Neural progenitor cell (in vitro differentiated cells): ENCODE results near the gene TTLL12. TPM values are rescaled to one million over a fixed set of nuclear protein-coding genes. Genes with fewer than 3 reads are reported as not detected.

Source experiments
- DNase-seq: peaks from one replicate; pipeline ENCODE4 v3.0.0-alpha.2; 2016; ENCODE audit warnings: low spot score
- H2AFZ ChIP-seq: fragments of 200-600 bp; sonication (generic); replicated peaks from 2 replicates; pipeline ENCODE4 v1.6.1; 2016; ENCODE audit warnings: antibody characterized with exemption
- H3F3A ChIP-seq: fragments of 200-600 bp; sonication (generic); 2 replicates; pipeline ENCODE4 v1.6.1; 2016; ENCODE audit warnings: antibody characterized with exemption, low read depth
- H3K27ac ChIP-seq: fragments of 200-600 bp; sonication (generic); 2 replicates; pipeline ENCODE4 v1.5.1; 2016; ENCODE audit warnings: mild to moderate bottlenecking
- H3K27me3 ChIP-seq: fragments of 200-600 bp; sonication (generic); 2 replicates; pipeline ENCODE4 v1.6.1; 2016; ENCODE audit warnings: mild to moderate bottlenecking, moderate library complexity
- H3K36me3 ChIP-seq: fragments of 200-600 bp; sonication (generic); 2 replicates; pipeline ENCODE4 v1.5.1; 2016
- H3K4me1 ChIP-seq: fragments of 200-600 bp; sonication (generic); 2 replicates; pipeline ENCODE4 v1.6.1; 2016; ENCODE audit warnings: mixed run types
- H3K4me2 ChIP-seq: fragments of 200-600 bp; sonication (generic); 2 replicates; pipeline ENCODE4 v1.6.1; 2016
- H3K4me3 ChIP-seq: fragments of 200-600 bp; sonication (generic); 2 replicates; pipeline ENCODE4 v1.5.1; 2016
- H3K79me2 ChIP-seq: fragments of 200-600 bp; sonication (generic); 2 replicates; pipeline ENCODE4 v1.6.1; 2016; ENCODE audit warnings: low read depth
- H3K9ac ChIP-seq: fragments of 200-600 bp; sonication (generic); 2 replicates; pipeline ENCODE4 v1.6.1; 2016
- H3K9me3 ChIP-seq: fragments of 200-600 bp; sonication (generic); 2 replicates; pipeline ENCODE4 v1.5.1; 2016; ENCODE audit warnings: low read depth
- H4K20me1 ChIP-seq: fragments of 200-600 bp; sonication (generic); 2 replicates; pipeline ENCODE4 v1.6.1; 2016; ENCODE audit warnings: low read depth
- H3K27ac Mint-ChIP-seq: 3 replicates; pipeline ENCODE4 v1.8.0; 2021; ENCODE audit warnings: mixed read lengths
- H3K27me3 Mint-ChIP-seq: 2 replicates; pipeline ENCODE4 v1.8.0; 2022; ENCODE audit warnings: low read depth, mild to moderate bottlenecking, inconsistent platforms, moderate library complexity, mixed read lengths; ENCODE audit not compliant: insufficient read depth
- H3K36me3 Mint-ChIP-seq: 3 replicates; pipeline ENCODE4 v1.8.0; 2021; ENCODE audit warnings: mixed read lengths
- H3K4me1 Mint-ChIP-seq: 3 replicates; pipeline ENCODE4 v1.8.0; 2021; ENCODE audit warnings: mixed read lengths
- H3K4me3 Mint-ChIP-seq: 3 replicates; pipeline ENCODE4 v1.8.0; 2021; ENCODE audit warnings: mild to moderate bottlenecking, moderate library complexity, mixed read lengths
- H3K9me3 Mint-ChIP-seq: 3 replicates; pipeline ENCODE4 v1.8.0; 2020; ENCODE audit warnings: mixed read lengths
- CTCF ChIP-seq: fragments of 200-600 bp; sonication (generic); IDR thresholded peaks from 2 replicates; pipeline ENCODE4 v1.5.1; 2017; ENCODE audit warnings: antibody characterized with exemption, mild to moderate bottlenecking
- EZH2 ChIP-seq: fragments of 200-600 bp; sonication (generic); IDR thresholded peaks from 2 replicates; pipeline ENCODE4 v1.6.1; 2017; ENCODE audit warnings: antibody characterized with exemption, mild to moderate bottlenecking, moderate library complexity
- EZH2phosphoT487 ChIP-seq: fragments of 200-600 bp; sonication (generic); IDR thresholded peaks from 2 replicates; pipeline ENCODE4 v1.6.1; 2017; ENCODE audit warnings: antibody characterized with exemption
- total RNA-seq: library from RNA; depleted of rRNA; stranded (reverse); fragments of >200 nt; gene quantifications from 2 replicates; pipeline ENCODE4 v1.2.3, GENCODE V29; 2015; ENCODE audit warnings: low replicate concordance

Gene TTLL12
- total RNA-seq, 1 donor from 2014 or later: 27.8 TPM

- no peak for DNase-seq
- peaks cover 15% of the 10 kb centered on the region for H3K4me1 ChIP-seq
- Mint-ChIP-seq H3K4me3 (no peak overlapping the region), H3K27ac (no peak overlapping the region), H3K27me3 (peaks cover 2% of the 10 kb centered on the region), H3K9me3 (no peaks in the 10 kb centered on the region), H3K4me1 (peaks cover 16% of the 10 kb centered on the region), H3K36me3 (peaks cover 4% of the 10 kb centered on the region)
- no peak overlapping the region for H3K27ac ChIP-seq
- no peaks in the 10 kb centered on the region for H3K9me3 ChIP-seq
- peaks cover 3% of the 10 kb centered on the region for H3F3A ChIP-seq
- TF ChIP-seq EZH2phosphoT487 (no peak), CTCF (no peak), EZH2 (no peak)
- H3K9ac ChIP-seq: no peak overlapping the region
- H3K4me2 ChIP-seq: no peak overlapping the region
- H4K20me1 ChIP-seq: peaks cover 6% of the 10 kb centered on the region
- H3K36me3 ChIP-seq: no peaks in the 10 kb centered on the region
- H3K27me3 ChIP-seq: no peaks in the 10 kb centered on the region
- no peak overlapping the region for H3K4me3 ChIP-seq
- no peaks in the 10 kb centered on the region for H3K79me2 ChIP-seq
- no peak overlapping the region for H2AFZ ChIP-seq
These were observed 25.6 kb upstream of the TTLL12 start for GRCh38 chr22:43212434-43212952.

GRCh38 chr22:43211941-43212433 is 25.1 kb upstream of the TTLL12 start:
- Histone ChIP-seq H3K36me3 (no peaks in the 10 kb centered on the region), H4K20me1 (peaks cover 6% of the 10 kb centered on the region), H3K27ac (no peak overlapping the region), H2AFZ (no peak overlapping the region), H3K79me2 (no peaks in the 10 kb centered on the region), H3K9me3 (no peaks in the 10 kb centered on the region), H3K27me3 (no peaks in the 10 kb centered on the region), H3K4me1 (peaks cover 15% of the 10 kb centered on the region), H3K9ac (no peak overlapping the region), H3K4me2 (no peak overlapping the region), H3F3A (peaks cover 3% of the 10 kb centered on the region), H3K4me3 (no peak overlapping the region)
- no peak for DNase-seq
- Mint-ChIP-seq H3K27ac (no peak overlapping the region), H3K36me3 (no peaks in the 10 kb centered on the region), H3K27me3 (peaks cover 2% of the 10 kb centered on the region), H3K9me3 (no peaks in the 10 kb centered on the region), H3K4me3 (no peak overlapping the region), H3K4me1 (peaks cover 17% of the 10 kb centered on the region)
- TF ChIP-seq EZH2phosphoT487 (no peak), CTCF (no peak), EZH2 (no peak)

GRCh38 chr22:43210631-43211515 is 23.9 kb upstream of the TTLL12 start:
- Histone ChIP-seq H3K4me1 (peaks cover 15% of the 10 kb centered on the region), H3K27me3 (no peaks in the 10 kb centered on the region), H4K20me1 (peaks cover 6% of the 10 kb centered on the region), H3K9ac (no peak overlapping the region), H3K4me3 (no peak overlapping the region), H3K36me3 (no peaks in the 10 kb centered on the region), H3K27ac (no peak overlapping the region), H3K79me2 (no peaks in the 10 kb centered on the region), H2AFZ (no peak overlapping the region), H3K4me2 (no peak overlapping the region), H3K9me3 (no peaks in the 10 kb centered on the region), H3F3A (peaks cover 3% of the 10 kb centered on the region)
- TF ChIP-seq EZH2phosphoT487 (no peak), CTCF (no peak), EZH2 (no peak)
- Mint-ChIP-seq H3K4me1 (peaks cover 19% of the 10 kb centered on the region), H3K27me3 (peaks cover 2% of the 10 kb centered on the region), H3K36me3 (no peaks in the 10 kb centered on the region), H3K27ac (no peak overlapping the region), H3K4me3 (no peak overlapping the region), H3K9me3 (no peaks in the 10 kb centered on the region)
- no peak for DNase-seq
